Activated CD8-positive, alpha-beta T cell treated with anti-CD3 and anti-CD28 coated beads, Interleukin-2, amount 10 ng/mL, durations not matched to agents 7 days and 5 days (primary cell): ENCODE results near the gene ITGB5. TPM values are rescaled to one million over a fixed set of nuclear protein-coding genes. Genes with fewer than 3 reads are reported as not detected.
A peak's percentile ranks its signal among the peaks of the same experiment; 100 is the strongest.

Source experiments
- ATAC-seq: fragments of 150-1000 bp; cut with Tn5 transposase; one replicate; pipeline ENCODE4 v1.10.0; 2021; ENCODE audit warnings: moderate library complexity
- CTCF ChIA-PET: fragments of 350-600 bp; sonication (Branson Sonifier 250); formaldehyde crosslinking; loops from one replicate; lab custom pipeline; 2021; ENCODE audit warnings: antibody characterized with exemption; lab: Charles Lee
- POLR2A ChIA-PET: fragments of 350-600 bp; sonication (Branson Sonifier 250); formaldehyde crosslinking; loops from one replicate; lab custom pipeline; 2021; ENCODE audit warnings: antibody characterized with exemption; lab: Charles Lee
- DNase-seq: peaks from one replicate; pipeline ENCODE4 v3.0.0-alpha.2; 2020
- H3K27ac Mint-ChIP-seq: one replicate; pipeline ENCODE4 v1.8.0; 2021; ENCODE audit warnings: mild to moderate bottlenecking, mixed read lengths
- H3K27me3 Mint-ChIP-seq: one replicate; pipeline ENCODE4 v1.8.0; 2021; ENCODE audit warnings: low read depth, mixed read lengths
- H3K36me3 Mint-ChIP-seq: one replicate; pipeline ENCODE4 v1.8.0; 2021; ENCODE audit warnings: low read depth, mixed read lengths
- H3K4me1 Mint-ChIP-seq: one replicate; pipeline ENCODE4 v1.8.0; 2021; ENCODE audit warnings: low read depth, mixed read lengths
- H3K4me3 Mint-ChIP-seq: one replicate; pipeline ENCODE4 v1.8.0; 2021; ENCODE audit warnings: mild to moderate bottlenecking, mixed read lengths
- H3K9me3 Mint-ChIP-seq: one replicate; pipeline ENCODE4 v1.8.0; 2022; ENCODE audit warnings: mixed read lengths; ENCODE audit not compliant: insufficient read depth
- total RNA-seq, 2 experiments: library from RNA; stranded (reverse); gene quantifications; one replicate each; pipeline ENCODE4 v1.2.3, GENCODE V29; 2021

The ITGB5 gene
- total RNA-seq, 2 experiments from 2014 or later, result not detected

DNA sequence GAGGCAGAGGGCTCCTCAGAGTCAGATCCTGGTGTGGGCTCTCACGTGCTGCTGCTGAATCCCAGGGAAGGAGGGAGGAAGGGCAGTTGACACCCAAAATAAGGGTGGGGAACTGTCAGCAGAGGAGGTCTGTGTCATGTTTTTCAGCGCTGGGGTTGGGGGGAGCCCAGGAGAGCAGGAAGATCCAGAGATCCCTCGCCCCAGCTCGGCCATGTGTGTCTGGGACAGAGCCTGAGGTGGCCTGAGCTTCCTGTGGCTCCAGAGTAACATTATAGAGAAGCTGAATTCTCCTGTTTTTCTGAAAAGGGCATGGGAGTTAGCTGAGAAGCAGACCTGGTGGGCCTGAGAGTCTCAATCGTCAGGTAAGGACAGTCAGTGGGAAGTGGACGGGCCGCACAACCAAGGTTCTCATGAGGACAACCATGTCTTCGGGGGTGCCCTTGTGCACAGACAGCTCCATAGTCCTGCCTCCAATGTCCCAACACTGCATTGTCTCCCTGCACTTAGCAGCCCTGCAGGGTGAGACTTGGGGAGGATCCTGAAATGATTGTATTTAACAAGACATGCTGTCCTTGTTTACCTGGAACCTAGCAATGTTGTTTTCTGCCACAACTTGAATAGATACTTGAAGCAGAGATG lies 138.5 kb downstream of the ITGB5 start:
- POLR2A ChIA-PET, result no interaction called here
- H3K27ac Mint-ChIP-seq, result no peak overlapping the region
- CTCF ChIA-PET, result no interaction called here

DNA sequence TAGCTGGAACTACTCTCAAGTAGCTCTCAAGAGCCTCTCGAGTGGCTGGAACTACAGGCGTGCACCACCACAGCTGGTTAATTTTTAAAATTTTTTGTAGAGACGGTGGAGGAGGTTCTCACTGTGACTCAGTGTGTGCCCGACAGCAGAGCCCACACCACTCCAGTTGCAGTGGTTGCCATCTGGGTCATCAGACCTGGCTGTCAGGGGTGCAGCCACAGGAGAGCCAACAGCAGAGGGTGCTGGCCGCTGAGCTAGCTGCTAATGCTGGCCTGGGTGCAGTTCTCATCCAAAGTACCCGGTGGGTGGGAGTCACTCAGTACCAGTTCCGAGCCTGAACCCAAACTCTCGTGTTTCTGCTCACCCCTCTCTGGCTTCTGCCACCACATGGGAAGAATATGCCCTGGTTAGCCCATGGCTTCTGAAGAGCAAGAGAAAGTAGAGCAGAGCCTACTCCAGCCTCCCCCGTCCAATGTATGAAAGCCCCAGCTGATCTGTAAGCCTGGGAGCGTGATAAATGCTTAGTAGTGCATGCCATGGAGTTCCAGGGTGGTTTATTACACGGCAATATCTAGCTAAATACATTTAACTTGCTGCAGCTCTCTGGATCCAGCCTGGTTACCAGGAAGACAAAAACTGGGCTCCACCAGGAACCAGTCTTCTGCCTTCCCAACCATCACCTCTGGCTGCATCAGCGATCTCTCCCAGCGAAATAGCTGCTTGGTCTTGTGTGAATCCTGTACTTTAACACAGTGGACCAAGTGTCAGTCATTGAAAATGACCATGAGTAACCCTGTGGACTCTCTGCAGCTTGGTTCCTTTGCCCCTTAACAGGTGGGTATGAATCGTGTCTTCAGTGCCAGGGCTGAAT lies 139.8 kb downstream of the ITGB5 start:
- H3K9me3 Mint-ChIP-seq, result no peaks in the 10 kb centered on the region
- H3K27me3 Mint-ChIP-seq, result no peaks in the 10 kb centered on the region
- H3K27ac Mint-ChIP-seq, result no peak overlapping the region
- no peak for ATAC-seq
- H3K4me3 Mint-ChIP-seq, result no peak overlapping the region
- peaks cover 24% of the 10 kb centered on the region for H3K36me3 Mint-ChIP-seq
- no peaks in the 10 kb centered on the region for H3K4me1 Mint-ChIP-seq
- ChIA-PET CTCF (interaction anchor here (1.6 kb wide), 1 partner anchor 14 kb away, joined by 7 read pairs; no protein-coding TSS in a partner anchor), POLR2A (no interaction called here)
- DNase-seq, result no peak

More for the DNA sequence above, 138.5 kb downstream of the ITGB5 start:
- H3K36me3 Mint-ChIP-seq, result peaks cover 19% of the 10 kb centered on the region
- ATAC-seq (no peak), DNase-seq (no peak)
- no peaks in the 10 kb centered on the region for H3K27me3 Mint-ChIP-seq
- H3K4me1 Mint-ChIP-seq, result no peaks in the 10 kb centered on the region
- H3K4me3 Mint-ChIP-seq, result no peak overlapping the region
- H3K9me3 Mint-ChIP-seq, result no peaks in the 10 kb centered on the region

DNA sequence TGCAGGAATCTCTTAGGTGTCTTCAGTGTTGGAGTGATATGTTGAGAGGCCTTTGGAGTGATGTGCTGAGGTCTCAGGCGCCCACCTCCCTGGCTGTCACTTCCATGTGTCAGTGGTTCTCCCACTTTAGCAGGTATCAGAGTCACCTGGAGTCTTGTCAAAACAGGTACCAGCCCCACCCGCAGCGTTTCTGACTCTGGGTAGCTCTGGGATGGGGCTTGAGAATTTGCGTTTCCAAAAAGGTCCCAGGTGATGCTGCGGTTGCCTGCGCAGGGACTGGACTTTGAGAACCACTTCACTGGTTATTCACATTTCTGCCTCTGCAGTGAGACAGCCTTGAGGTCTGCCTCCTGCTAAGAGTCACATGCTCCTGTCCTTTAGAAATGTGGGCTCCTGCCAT lies 141.4 kb downstream of the ITGB5 start:
- peaks cover 37% of the 10 kb centered on the region for H3K36me3 Mint-ChIP-seq
- ChIA-PET CTCF (no interaction called here), POLR2A (no interaction called here)
- no peaks in the 10 kb centered on the region for H3K27me3 Mint-ChIP-seq
- no peaks in the 10 kb centered on the region for H3K4me1 Mint-ChIP-seq
- H3K4me3 Mint-ChIP-seq, result no peak overlapping the region
- H3K9me3 Mint-ChIP-seq, result no peaks in the 10 kb centered on the region
- DNase-seq, result no peak
- no peak for ATAC-seq
- no peak overlapping the region for H3K27ac Mint-ChIP-seq

DNA sequence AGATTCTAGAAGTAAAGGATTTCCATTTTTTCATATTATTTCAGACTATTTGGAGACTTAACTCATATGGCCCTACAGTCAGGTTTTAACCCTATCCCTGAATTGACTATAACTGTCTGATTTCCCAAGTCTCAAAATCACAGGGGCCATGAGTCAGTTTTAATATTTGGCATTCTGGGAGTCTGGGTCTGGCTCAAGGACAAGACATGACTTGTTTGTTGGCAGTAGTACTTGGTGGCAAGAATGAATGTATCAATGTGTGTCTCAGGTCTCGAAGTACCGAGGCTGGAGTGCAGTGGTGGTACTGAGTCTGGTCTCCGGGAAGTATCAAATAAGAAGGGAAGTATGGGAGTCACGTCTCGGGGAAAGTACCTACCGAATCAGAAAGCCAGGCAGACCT lies 146.1 kb downstream of the ITGB5 start:
- H3K27ac Mint-ChIP-seq, result no peak overlapping the region
- ChIA-PET POLR2A (interaction anchor here (1.2 kb wide), 1 partner anchor 10 kb away, joined by 7 read pairs; the partner anchor contains the start of gene UMPS), CTCF (no interaction called here)
- no peaks in the 10 kb centered on the region for H3K9me3 Mint-ChIP-seq
- no peak overlapping the region for H3K4me3 Mint-ChIP-seq
- ATAC-seq (no peak), DNase-seq (no peak)
- peaks cover 6% of the 10 kb centered on the region for H3K4me1 Mint-ChIP-seq
- no peaks in the 10 kb centered on the region for H3K27me3 Mint-ChIP-seq
- peaks cover 62% of the 10 kb centered on the region for H3K36me3 Mint-ChIP-seq

DNA sequence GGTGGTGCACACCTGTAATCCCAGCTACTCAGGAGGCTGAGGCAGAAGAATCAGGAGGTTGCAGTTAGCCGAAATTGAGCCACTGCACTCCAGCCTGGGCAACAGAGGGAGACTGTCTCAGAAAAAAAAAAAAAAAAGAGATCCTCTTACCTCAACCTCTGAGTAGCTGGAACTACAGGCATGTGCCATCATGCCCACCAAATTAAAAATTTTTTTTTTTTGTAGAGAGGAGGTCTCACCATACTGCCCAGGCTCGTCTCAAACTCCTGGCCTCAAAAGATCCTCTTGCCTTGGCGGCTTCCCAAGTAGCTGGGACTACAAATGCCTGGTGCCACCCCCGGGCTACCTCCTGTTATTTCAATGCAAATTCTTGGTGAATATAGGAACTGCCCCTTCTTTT lies 155.4 kb downstream of the ITGB5 start:
- Mint-ChIP-seq H3K4me3 (peak overlapping the region; percentile 98), H3K27ac (no peak overlapping the region)

DNA sequence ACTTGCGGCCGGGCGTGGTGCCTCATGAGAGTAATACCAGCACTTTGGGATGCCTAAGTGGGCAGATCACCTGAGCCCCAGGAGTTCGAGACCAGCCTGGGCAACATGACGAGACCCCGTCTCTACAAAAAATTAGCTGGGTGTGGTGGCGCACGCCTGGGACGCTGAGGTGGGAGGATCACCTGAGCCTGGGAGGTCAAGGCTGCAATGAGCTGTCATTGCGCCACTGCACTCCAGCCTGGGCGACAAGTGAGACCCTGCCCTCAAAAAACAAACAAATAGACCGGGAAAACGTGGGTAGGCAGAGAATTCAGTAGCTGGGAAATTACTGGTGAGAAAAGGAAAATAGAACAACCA lies 156.2 kb downstream of the ITGB5 start:
- DNase-seq (no peak), ATAC-seq (no peak)
- H3K36me3 Mint-ChIP-seq, result peaks cover 23% of the 10 kb centered on the region
- CTCF ChIA-PET, result interaction anchor here (1.2 to 2.0 kb wide), 4 partner anchors 30 to 159 kb away, joined by 3 to 9 read pairs (median 4); no protein-coding TSS in a partner anchor
- H3K27ac Mint-ChIP-seq, result peak overlapping the region; percentile 99
- peaks cover 7% of the 10 kb centered on the region for H3K27me3 Mint-ChIP-seq
- no peaks in the 10 kb centered on the region for H3K9me3 Mint-ChIP-seq
- peak overlapping the region; percentile 98 for H3K4me3 Mint-ChIP-seq
- POLR2A ChIA-PET, result interaction anchor here (0.6 to 1.4 kb wide), 4 partner anchors 9 to 660 kb away, joined by 3 to 7 read pairs (median 4); no protein-coding TSS in a partner anchor
- H3K4me1 Mint-ChIP-seq, result peaks cover 38% of the 10 kb centered on the region

More for the DNA sequence above, 155.4 kb downstream of the ITGB5 start:
- no peak for DNase-seq
- Mint-ChIP-seq H3K27me3 (peaks cover 5% of the 10 kb centered on the region), H3K9me3 (no peaks in the 10 kb centered on the region), H3K36me3 (peaks cover 25% of the 10 kb centered on the region), H3K4me1 (peaks cover 38% of the 10 kb centered on the region)
- no peak for ATAC-seq
- CTCF ChIA-PET, result interaction anchor here (0.5 to 2.0 kb wide), 3 partner anchors 43 to 707 kb away, joined by 3 to 9 read pairs (median 3); no protein-coding TSS in a partner anchor
- POLR2A ChIA-PET, result interaction anchor here (0.6 kb wide), 1 partner anchor 178 kb away, joined by 4 read pairs; no protein-coding TSS in a partner anchor

DNA sequence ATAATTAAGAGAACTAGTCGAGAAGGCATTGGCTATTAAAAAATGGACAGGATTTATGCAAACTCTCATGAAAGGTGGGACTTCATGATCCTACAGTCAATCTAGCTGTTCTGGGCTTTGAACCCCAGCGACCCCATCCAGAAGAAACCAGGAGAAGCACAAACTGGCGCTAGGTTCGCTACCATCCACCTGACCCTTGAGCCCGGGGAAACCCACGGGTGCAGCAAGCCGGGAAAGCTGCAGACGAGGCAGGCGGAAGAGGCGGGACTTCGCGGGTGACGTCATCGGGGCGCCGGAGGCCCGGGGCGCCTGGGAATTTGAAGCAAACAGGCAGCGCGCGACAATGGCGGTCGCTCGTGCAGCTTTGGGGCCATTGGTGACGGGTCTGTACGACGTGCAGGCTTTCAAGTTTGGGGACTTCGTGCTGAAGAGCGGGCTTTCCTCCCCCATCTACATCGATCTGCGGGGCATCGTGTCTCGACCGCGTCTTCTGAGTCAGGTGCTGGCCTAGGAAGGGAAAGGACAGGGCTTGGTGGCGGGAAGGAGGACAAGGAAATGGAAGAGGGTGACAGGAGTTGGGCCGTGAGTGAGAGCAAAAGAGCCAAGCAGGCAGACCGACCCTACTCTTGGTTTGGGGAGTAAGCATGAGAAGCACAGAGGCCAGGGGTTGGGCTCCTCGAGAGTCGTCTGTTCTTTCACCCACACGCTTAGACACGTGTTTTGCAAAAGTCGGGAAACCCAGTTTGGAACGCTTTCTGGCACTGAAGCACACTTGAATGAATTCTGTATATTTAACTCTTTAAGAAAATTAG lies 156.8 kb downstream of the ITGB5 start, which contains the start of gene UMPS:
TSS of gene UMPS (plus strand) at position 324 of the 812 bp plus-strand sequence. CDS start at position 344, 20 bp downstream.
- H3K4me1 Mint-ChIP-seq, result peaks cover 37% of the 10 kb centered on the region
- H3K36me3 Mint-ChIP-seq, result peaks cover 22% of the 10 kb centered on the region
- no peaks in the 10 kb centered on the region for H3K9me3 Mint-ChIP-seq
- peak within 1 kb of the TSS; percentile 98 for H3K4me3 Mint-ChIP-seq
- DNase-seq (peak; percentile 94), ATAC-seq (peak; percentile 96)
- CTCF ChIA-PET, result interaction anchor here (0.6 to 2.0 kb wide), 5 partner anchors 31 to 171 kb away, joined by 3 to 9 read pairs (median 3); no protein-coding TSS in a partner anchor
- peaks cover 9% of the 10 kb centered on the region for H3K27me3 Mint-ChIP-seq
- POLR2A ChIA-PET, result interaction anchor here (0.6 to 1.4 kb wide), 4 partner anchors 10 to 629 kb away, joined by 3 to 7 read pairs (median 4); no protein-coding TSS in a partner anchor
- H3K27ac Mint-ChIP-seq, result peak within 1 kb of the TSS; percentile 99

DNA sequence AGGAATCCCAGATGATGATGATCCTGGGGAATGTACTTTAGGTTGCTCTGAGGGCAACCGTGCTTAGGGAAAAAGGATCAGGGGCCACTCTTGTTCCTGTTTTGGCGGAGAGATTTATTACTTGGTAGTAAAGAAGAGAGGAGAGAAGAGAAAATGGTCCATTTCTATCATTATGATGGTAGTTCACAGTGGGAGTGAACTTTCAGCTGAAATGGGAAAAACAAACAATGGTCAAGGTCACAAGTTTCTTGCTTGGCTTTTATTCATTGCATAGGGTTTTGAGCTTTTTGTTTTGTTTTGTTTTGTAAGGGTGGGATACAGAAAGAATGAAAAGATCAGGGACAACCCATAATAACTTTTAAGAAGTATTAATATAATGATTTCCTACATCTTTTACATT lies 164.6 kb downstream of the ITGB5 start:
- ATAC-seq, result no peak
- H3K36me3 Mint-ChIP-seq, result no peaks in the 10 kb centered on the region

DNA sequence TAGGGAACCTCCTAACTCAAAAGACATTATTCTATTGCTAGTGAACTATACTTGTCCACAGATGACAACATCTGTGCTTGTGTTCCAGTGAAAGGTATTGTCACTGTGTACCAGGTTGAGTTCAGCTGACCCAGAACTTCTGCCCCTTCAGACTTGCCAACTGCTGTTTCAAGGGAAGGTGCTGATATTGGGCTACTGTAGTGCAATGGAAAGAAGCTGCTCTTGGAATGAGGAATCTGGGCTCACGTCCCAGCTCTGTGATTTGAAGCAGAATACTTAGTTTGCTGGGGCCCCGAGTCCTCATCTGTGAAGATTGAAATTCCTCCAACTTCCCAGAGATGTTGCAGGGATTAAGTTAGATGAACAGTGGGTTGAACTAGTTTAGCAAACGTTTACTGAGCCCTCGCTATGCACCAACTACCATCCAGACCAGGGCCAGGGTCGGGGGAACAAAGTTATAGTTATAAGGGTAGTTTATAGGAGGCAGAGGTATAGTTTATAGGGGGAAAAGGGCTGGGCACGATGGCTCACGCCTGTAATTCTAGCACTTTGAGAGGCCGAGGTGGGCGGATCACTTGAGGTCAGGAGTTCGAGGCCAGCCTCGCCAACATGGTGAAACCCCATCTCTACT lies 172.8 kb downstream of the ITGB5 start:
- Mint-ChIP-seq H3K27me3 (peaks cover 25% of the 10 kb centered on the region), H3K4me1 (no peaks in the 10 kb centered on the region), H3K36me3 (no peaks in the 10 kb centered on the region), H3K9me3 (no peaks in the 10 kb centered on the region), H3K27ac (no peak overlapping the region), H3K4me3 (no peak overlapping the region)
- ATAC-seq (no peak), DNase-seq (no peak)
- ChIA-PET CTCF (interaction anchor here (1.0 kb wide), 1 partner anchor 26 kb away, joined by 4 read pairs; no protein-coding TSS in a partner anchor), POLR2A (no interaction called here)

More for the DNA sequence above, 164.6 kb downstream of the ITGB5 start:
- Mint-ChIP-seq H3K4me1 (no peaks in the 10 kb centered on the region), H3K9me3 (no peaks in the 10 kb centered on the region), H3K27ac (no peak overlapping the region), H3K4me3 (no peak overlapping the region), H3K27me3 (peaks cover 46% of the 10 kb centered on the region)
- DNase-seq, result no peak
- POLR2A ChIA-PET, result no interaction called here
- CTCF ChIA-PET, result interaction anchor here (1.4 kb wide), 1 partner anchor 12 kb away, joined by 5 read pairs; no protein-coding TSS in a partner anchor
